Osteoblast (primary cell): ENCODE results near the gene EEF2K. TPM values are rescaled to one million over a fixed set of nuclear protein-coding genes. Genes with fewer than 3 reads are reported as not detected.

Experiments used
- DNase-seq: peaks from one replicate; pipeline ENCODE4 v3.0.0; 2011; ENCODE audit warnings: low spot score, mixed read lengths; ENCODE audit not compliant: insufficient read length; ENCODE audit errors: missing footprints
- H2AFZ ChIP-seq: 2 replicates; pipeline ENCODE4 v1.6.0; 2011; ENCODE audit warnings: mild to moderate bottlenecking, low read length
- H3K27ac ChIP-seq: 2 replicates; pipeline ENCODE4 v1.5.1; 2011; ENCODE audit warnings: mild to moderate bottlenecking, low read depth, low read length, moderate library complexity
- H3K27me3 ChIP-seq: 2 replicates; pipeline ENCODE4 v1.6.0; 2012; ENCODE audit warnings: mild to moderate bottlenecking, control low read depth, inconsistent platforms, low read length, moderate library complexity; ENCODE audit not compliant: insufficient read depth
- H3K36me3 ChIP-seq: 2 replicates; pipeline ENCODE4 v1.5.1; 2011; ENCODE audit warnings: mild to moderate bottlenecking, low read length, control low read depth, moderate library complexity; ENCODE audit not compliant: insufficient read depth
- H3K4me1 ChIP-seq: 2 replicates; pipeline ENCODE4 v1.5.1; 2011; ENCODE audit warnings: mild to moderate bottlenecking, low read length, control low read depth, moderate library complexity; ENCODE audit not compliant: insufficient read depth
- H3K4me2 ChIP-seq: 2 replicates; pipeline ENCODE4 v1.6.0; 2011; ENCODE audit warnings: mild to moderate bottlenecking, low read length; ENCODE audit not compliant: insufficient read depth
- H3K4me3 ChIP-seq: fragments of 200-600 bp; sonication (generic); 3 replicates; pipeline ENCODE4 v1.5.1; 2012; ENCODE audit warnings: mild to moderate bottlenecking, low read length, inconsistent platforms; ENCODE audit not compliant: insufficient read depth
- H3K79me2 ChIP-seq: 2 replicates; pipeline ENCODE4 v1.6.0; 2012; ENCODE audit warnings: mild to moderate bottlenecking, low read length, control low read depth, inconsistent platforms; ENCODE audit not compliant: insufficient read depth
- H3K9me3 ChIP-seq: 2 replicates; pipeline ENCODE4 v1.5.1; 2011; ENCODE audit warnings: low read depth, low read length, control low read depth
- H4K20me1 ChIP-seq: 2 replicates; pipeline ENCODE4 v1.6.0; 2012; ENCODE audit warnings: mild to moderate bottlenecking, low read length, control low read depth; ENCODE audit not compliant: insufficient read depth
- CTCF ChIP-seq: IDR thresholded peaks from 2 replicates; pipeline ENCODE4 v1.5.1; 2011; ENCODE audit warnings: mild to moderate bottlenecking, low read depth, low read length, moderate library complexity; ENCODE audit errors: extremely low read depth
- total RNA-seq: library from RNA; depleted of rRNA; stranded (reverse); fragments of >200 nt; gene quantifications from 2 replicates; pipeline ENCODE4 v1.2.3, GENCODE V29; 2012

The EEF2K gene
- total RNA-seq, 1 donor = 41.6 TPM

- no peak overlapping the region for H3K4me3 ChIP-seq
- H4K20me1 ChIP-seq = peaks cover 8% of the 10 kb centered on the region
- peaks cover 2% of the 10 kb centered on the region for H3K79me2 ChIP-seq
- H3K27ac ChIP-seq = no peak overlapping the region
- H3K27me3 ChIP-seq = no peaks in the 10 kb centered on the region
- DNase-seq = peak; percentile 56
- H3K4me2 ChIP-seq = no peak overlapping the region
- no peak for TF ChIP-seq CTCF
- H2AFZ ChIP-seq = no peak overlapping the region
- peaks cover 57% of the 10 kb centered on the region for H3K36me3 ChIP-seq
- no peaks in the 10 kb centered on the region for H3K4me1 ChIP-seq
- H3K9me3 ChIP-seq = no peaks in the 10 kb centered on the region
These were observed 120.8 kb downstream of the EEF2K start for GRCh38 chr16:22326771-22327445.

- H3K79me2 ChIP-seq = no peaks in the 10 kb centered on the region
- no peaks in the 10 kb centered on the region for H3K4me1 ChIP-seq
- H3K4me3 ChIP-seq = no peak overlapping the region
- H3K27me3 ChIP-seq = no peaks in the 10 kb centered on the region
- no peaks in the 10 kb centered on the region for H3K9me3 ChIP-seq
- DNase-seq = peak; percentile 13
- no peak for TF ChIP-seq CTCF
- H2AFZ ChIP-seq = no peak overlapping the region
- H4K20me1 ChIP-seq = peaks cover 3% of the 10 kb centered on the region
- peaks cover 60% of the 10 kb centered on the region for H3K36me3 ChIP-seq
- no peak overlapping the region for H3K4me2 ChIP-seq
- no peak overlapping the region for H3K27ac ChIP-seq
These were observed 121.3 kb downstream of the EEF2K start for GRCh38 chr16:22327446-22327775.

GRCh38 chr16:22328081-22328725, 122.1 kb downstream of the EEF2K start:
- H2AFZ ChIP-seq = no peak overlapping the region
- no peak for TF ChIP-seq CTCF
- no peak overlapping the region for H3K4me3 ChIP-seq
- peaks cover 2% of the 10 kb centered on the region for H4K20me1 ChIP-seq
- no peak overlapping the region for H3K27ac ChIP-seq
- no peaks in the 10 kb centered on the region for H3K79me2 ChIP-seq
- no peak overlapping the region for H3K4me2 ChIP-seq
- H3K4me1 ChIP-seq = no peaks in the 10 kb centered on the region
- no peaks in the 10 kb centered on the region for H3K27me3 ChIP-seq
- DNase-seq = peak; percentile 35
- peaks cover 58% of the 10 kb centered on the region for H3K36me3 ChIP-seq
- H3K9me3 ChIP-seq = no peaks in the 10 kb centered on the region

- peak; percentile 66 for DNase-seq
- no peak for TF ChIP-seq CTCF
- Histone ChIP-seq H3K27me3 (no peaks in the 10 kb centered on the region), H3K4me1 (no peaks in the 10 kb centered on the region), H2AFZ (no peak overlapping the region), H3K27ac (no peak overlapping the region), H3K79me2 (peaks cover 2% of the 10 kb centered on the region), H3K36me3 (peaks cover 64% of the 10 kb centered on the region), H3K9me3 (no peaks in the 10 kb centered on the region), H4K20me1 (peaks cover 6% of the 10 kb centered on the region), H3K4me2 (no peak overlapping the region), H3K4me3 (no peak overlapping the region)
These were observed 123.2 kb downstream of the EEF2K start for GRCh38 chr16:22329199-22329695.
